ENCODE results near the gene FKBP4.

DNA sequence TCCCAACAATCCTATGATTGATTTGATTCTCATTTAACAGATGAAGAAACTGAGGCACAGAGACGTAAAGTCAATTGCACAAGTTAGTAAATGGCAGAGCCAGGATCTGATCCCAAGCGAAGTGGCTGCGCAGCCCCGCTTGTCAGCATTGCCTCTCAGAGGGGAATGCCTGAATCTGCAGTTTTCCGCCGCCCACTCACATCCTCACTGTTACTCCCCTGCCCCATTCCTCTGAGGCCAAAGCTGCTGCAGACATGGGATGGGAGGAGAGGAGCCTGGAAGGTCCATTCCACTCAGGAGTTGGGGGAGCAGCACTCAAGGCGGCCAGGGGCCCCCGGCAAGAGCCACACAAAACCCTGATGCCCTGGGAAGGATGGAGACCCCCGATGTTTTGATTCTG is 39.0 kb downstream of the FKBP4 start:
- TF ChIP-seq, protein P1, sequence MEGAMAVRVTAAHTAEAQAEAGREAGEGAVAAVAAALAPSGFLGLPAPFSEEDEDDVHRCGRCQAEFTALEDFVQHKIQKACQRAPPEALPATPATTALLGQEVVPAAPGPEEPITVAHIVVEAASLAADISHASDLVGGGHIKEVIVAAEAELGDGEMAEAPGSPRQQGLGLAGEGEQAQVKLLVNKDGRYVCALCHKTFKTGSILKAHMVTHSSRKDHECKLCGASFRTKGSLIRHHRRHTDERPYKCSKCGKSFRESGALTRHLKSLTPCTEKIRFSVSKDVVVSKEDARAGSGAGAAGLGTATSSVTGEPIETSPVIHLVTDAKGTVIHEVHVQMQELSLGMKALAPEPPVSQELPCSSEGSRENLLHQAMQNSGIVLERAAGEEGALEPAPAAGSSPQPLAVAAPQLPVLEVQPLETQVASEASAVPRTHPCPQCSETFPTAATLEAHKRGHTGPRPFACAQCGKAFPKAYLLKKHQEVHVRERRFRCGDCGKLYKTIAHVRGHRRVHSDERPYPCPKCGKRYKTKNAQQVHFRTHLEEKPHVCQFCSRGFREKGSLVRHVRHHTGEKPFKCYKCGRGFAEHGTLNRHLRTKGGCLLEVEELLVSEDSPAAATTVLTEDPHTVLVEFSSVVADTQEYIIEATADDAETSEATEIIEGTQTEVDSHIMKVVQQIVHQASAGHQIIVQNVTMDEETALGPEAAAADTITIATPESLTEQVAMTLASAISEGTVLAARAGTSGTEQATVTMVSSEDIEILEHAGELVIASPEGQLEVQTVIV (CRISPR knock-in tag; IDR thresholded peaks at IDR 0.05; ENCODE audit: borderline replicate concordance): no peak
- TF ChIP-seq RB1 (IDR thresholded peaks at IDR 0.05; ENCODE audit: low read depth): no peak
